HepG2 (cell line): ENCODE results near the gene IFT43. TPM values are rescaled to one million over a fixed set of nuclear protein-coding genes. Genes with fewer than 3 reads are reported as not detected.
A peak's percentile ranks its signal among the peaks of the same experiment; 100 is the strongest.

Source experiments
- ATRX ChIP-seq: sonication (generic); formaldehyde crosslinking; IDR thresholded peaks from 2 replicates; pipeline ENCODE4 v1.4.0; 2020; ENCODE audit warnings: missing genetic modification reagents, borderline replicate concordance
- ELF4 ChIP-seq: sonication (generic); formaldehyde crosslinking; IDR thresholded peaks from 2 replicates; pipeline ENCODE4 v1.5.0; 2020; ENCODE audit warnings: missing genetic modification reagents, mild to moderate bottlenecking, moderate library complexity, borderline replicate concordance
- FOSL1 ChIP-seq: sonication (generic); formaldehyde crosslinking; IDR thresholded peaks from 2 replicates; pipeline ENCODE4 v1.9.0; 2021; ENCODE audit warnings: missing genetic modification reagents, borderline replicate concordance
- HOXA3 ChIP-seq: sonication (generic); formaldehyde crosslinking; IDR thresholded peaks from 2 replicates; pipeline ENCODE4 v1.5.0; 2020; ENCODE audit warnings: missing genetic modification reagents
- IRX3 ChIP-seq: sonication (generic); formaldehyde crosslinking; IDR thresholded peaks from 2 replicates; pipeline ENCODE4 v1.8.1; 2023; ENCODE audit warnings: mild to moderate bottlenecking, low read depth, missing genetic modification reagents, borderline replicate concordance
- MATR3 ChIP-seq: sonication (generic); formaldehyde crosslinking; IDR thresholded peaks from 2 replicates; pipeline ENCODE4 v1.4.0; 2020; ENCODE audit warnings: missing genetic modification reagents
- MEIS1 ChIP-seq: sonication (generic); formaldehyde crosslinking; IDR thresholded peaks from 2 replicates; pipeline ENCODE4 v1.9.0; 2021; ENCODE audit warnings: mild to moderate bottlenecking, missing genetic modification reagents, moderate library complexity, borderline replicate concordance
- RNF2 ChIP-seq: fragments of 450-650 bp; conservative IDR thresholded peaks from 2 replicates; pipeline ENCODE4 v1.6.1; 2016; ENCODE audit warnings: low read depth
- TBX2 ChIP-seq: sonication (generic); formaldehyde crosslinking; IDR thresholded peaks from 2 replicates; pipeline ENCODE4 v1.5.0; 2020; ENCODE audit warnings: missing genetic modification reagents, mild to moderate bottlenecking, borderline replicate concordance
- TCF7L2 ChIP-seq: IDR thresholded peaks from 2 replicates; pipeline ENCODE4 v1.6.1; 2011; ENCODE audit warnings: mild to moderate bottlenecking, low read depth, low read length, moderate library complexity
- ZBTB21 ChIP-seq: sonication (generic); formaldehyde crosslinking; IDR thresholded peaks from 2 replicates; pipeline ENCODE4 v1.4.0; 2020; ENCODE audit warnings: missing genetic modification reagents
- ZBTB34 ChIP-seq: sonication (generic); formaldehyde crosslinking; IDR thresholded peaks from 2 replicates; pipeline ENCODE4 v1.8.0; 2022; ENCODE audit warnings: mild to moderate bottlenecking, missing genetic modification reagents
- ZNF383 ChIP-seq: sonication (generic); formaldehyde crosslinking; IDR thresholded peaks from 2 replicates; pipeline ENCODE4 v1.4.0; 2020; ENCODE audit warnings: missing genetic modification reagents, mild to moderate bottlenecking, borderline replicate concordance
- ZNF543 ChIP-seq: sonication (generic); formaldehyde crosslinking; IDR thresholded peaks from 2 replicates; pipeline ENCODE4 v1.4.0; 2020; ENCODE audit warnings: mild to moderate bottlenecking, missing genetic modification reagents
- ZNF607 ChIP-seq: sonication (generic); formaldehyde crosslinking; IDR thresholded peaks from 2 replicates; pipeline ENCODE4 v1.5.1; 2020; ENCODE audit warnings: missing genetic modification reagents, mild to moderate bottlenecking, borderline replicate concordance
- ZNF660 ChIP-seq: sonication (generic); formaldehyde crosslinking; IDR thresholded peaks from 2 replicates; pipeline ENCODE4 v1.5.1; 2020; ENCODE audit warnings: mild to moderate bottlenecking, low read depth, missing genetic modification reagents, borderline replicate concordance
- ZNF770 ChIP-seq: sonication (generic); formaldehyde crosslinking; IDR thresholded peaks from 2 replicates; pipeline ENCODE4 v1.5.0; 2020; ENCODE audit warnings: mild to moderate bottlenecking, missing genetic modification reagents
- ZNF781 ChIP-seq: sonication (generic); formaldehyde crosslinking; IDR thresholded peaks from 2 replicates; pipeline ENCODE4 v1.5.1; 2020; ENCODE audit warnings: borderline replicate concordance, mild to moderate bottlenecking, missing genetic modification reagents; ENCODE audit errors: not compliant biosample characterization
- ZSCAN30 ChIP-seq: sonication (generic); formaldehyde crosslinking; IDR thresholded peaks from 2 replicates; pipeline ENCODE4 v1.5.0; 2020; ENCODE audit warnings: mild to moderate bottlenecking, missing genetic modification reagents
- polyA plus RNA-seq, 8 experiments: library from polyadenylated mRNA; depleted of rRNA in 3 of 8; stranded (reverse) in 7 of 8; unstranded in 1 of 8; fragments of >200 nt; fragmentation: Illumina TruSeq in 4 of 8; extraction: Trizol in 4 of 8; gene quantifications; 2 replicates each; pipeline versions ENCODE4 v1.2.1 to v1.2.3, GENCODE V29; 2011 to 2016; ENCODE audit warnings: low read depth in 4 of 8, missing spikeins in 1 of 8, mixed read lengths in 1 of 8; ENCODE audit not compliant: insufficient read depth in 1 of 8
- total RNA-seq, 5 experiments: library from RNA; depleted of rRNA; stranded (reverse); fragments of >200 nt; fragmentation: Illumina TruSeq; extraction: Trizol; gene quantifications; 2 replicates each; pipeline ENCODE4 v1.2.3, GENCODE V29; 2016; ENCODE audit warnings: low read depth in 1 of 5
- TF ChIP-seq, protein P1 (sequence below): sonication (generic); formaldehyde crosslinking; IDR thresholded peaks from 2 replicates; pipeline ENCODE4 v1.5.0; 2020; ENCODE audit warnings: missing genetic modification reagents, mild to moderate bottlenecking, borderline replicate concordance
- TF ChIP-seq, protein P2 (sequence below): IDR thresholded peaks from 2 replicates; pipeline ENCODE4 v1.6.1; 2012; ENCODE audit warnings: inconsistent platforms
- TF ChIP-seq, protein P3 (sequence below): sonication (generic); formaldehyde crosslinking; IDR thresholded peaks from 2 replicates; pipeline ENCODE4 v1.4.0; 2020; ENCODE audit warnings: mild to moderate bottlenecking, missing genetic modification reagents

IFT43 gene
- total and polyA plus RNA-seq, 2 of the 13 experiments (the other 11 are each of a cell fraction or from before 2014, with no cell fraction given) = 0.15 to 0.55 TPM

GRCh38 chr14:76090616-76091391 lies 105.2 kb downstream of the IFT43 start (continued):
- TF ChIP-seq TBX2 (CRISPR knock-in tag) (no peak), HOXA3 (CRISPR knock-in tag) (no peak), IRX3 (CRISPR knock-in tag) (no peak), ATRX (CRISPR knock-in tag) (no peak), MEIS1 (CRISPR knock-in tag) (no peak), FOSL1 (CRISPR knock-in tag) (no peak), TCF7L2 (no peak), MATR3 (CRISPR knock-in tag) (no peak), ZNF770 (CRISPR knock-in tag) (no peak), ZBTB21 (CRISPR knock-in tag) (no peak), ZNF660 (CRISPR knock-in tag) (no peak), ZBTB34 (CRISPR knock-in tag) (no peak), ELF4 (CRISPR knock-in tag) (no peak), ZNF781 (CRISPR knock-in tag) (no peak), ZNF607 (CRISPR knock-in tag) (no peak), ZNF543 (CRISPR knock-in tag) (no peak), ZNF383 (no peak), ZSCAN30 (CRISPR knock-in tag) (no peak), RNF2 (no peak)
- TF ChIP-seq, protein P1, sequence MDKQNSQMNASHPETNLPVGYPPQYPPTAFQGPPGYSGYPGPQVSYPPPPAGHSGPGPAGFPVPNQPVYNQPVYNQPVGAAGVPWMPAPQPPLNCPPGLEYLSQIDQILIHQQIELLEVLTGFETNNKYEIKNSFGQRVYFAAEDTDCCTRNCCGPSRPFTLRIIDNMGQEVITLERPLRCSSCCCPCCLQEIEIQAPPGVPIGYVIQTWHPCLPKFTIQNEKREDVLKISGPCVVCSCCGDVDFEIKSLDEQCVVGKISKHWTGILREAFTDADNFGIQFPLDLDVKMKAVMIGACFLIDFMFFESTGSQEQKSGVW (CRISPR knock-in tag) = no peak
- TF ChIP-seq, protein P2, sequence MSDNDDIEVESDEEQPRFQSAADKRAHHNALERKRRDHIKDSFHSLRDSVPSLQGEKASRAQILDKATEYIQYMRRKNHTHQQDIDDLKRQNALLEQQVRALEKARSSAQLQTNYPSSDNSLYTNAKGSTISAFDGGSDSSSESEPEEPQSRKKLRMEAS = peak; percentile 59
- TF ChIP-seq, protein P3, sequence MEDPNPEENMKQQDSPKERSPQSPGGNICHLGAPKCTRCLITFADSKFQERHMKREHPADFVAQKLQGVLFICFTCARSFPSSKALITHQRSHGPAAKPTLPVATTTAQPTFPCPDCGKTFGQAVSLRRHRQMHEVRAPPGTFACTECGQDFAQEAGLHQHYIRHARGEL = no peak
